K562 (cell line): ENCODE results near the gene TFB2M. TPM values are rescaled to one million over a fixed set of nuclear protein-coding genes. Genes with fewer than 3 reads are reported as not detected.
A peak's percentile ranks its signal among the peaks of the same experiment; 100 is the strongest.

ENCODE experiments used
- CEBPB ChIP-seq: fragments of 450-650 bp; IDR thresholded peaks from 2 replicates; pipeline ENCODE4 v1.6.1; 2016; ENCODE audit warnings: missing genetic modification characterization, missing compliant biosample characterization
- DACH1 ChIP-seq: fragments of 450-650 bp; IDR thresholded peaks from 2 replicates; pipeline ENCODE4 v1.6.1; 2018; ENCODE audit not compliant: partially characterized antibody
- DMBX1 ChIP-seq: fragments of 250-450 bp; sonication (Bioruptor Pico); IDR thresholded peaks from 2 replicates; pipeline ENCODE4 v1.8.0; 2022; ENCODE audit warnings: inconsistent platforms, mild to moderate bottlenecking, moderate library complexity, borderline replicate concordance
- FOXA1 ChIP-seq: fragments of 450-650 bp; IDR thresholded peaks from 2 replicates; pipeline ENCODE4 v1.6.1; 2016; ENCODE audit warnings: mild to moderate bottlenecking, borderline replicate concordance
- FOXK1 ChIP-seq: sonication (generic); formaldehyde crosslinking; IDR thresholded peaks from 2 replicates; pipeline ENCODE4 v1.8.0; 2022; ENCODE audit warnings: missing genetic modification reagents, mild to moderate bottlenecking, borderline replicate concordance
- FOXP4 ChIP-seq: sonication (generic); formaldehyde crosslinking; IDR thresholded peaks from 2 replicates; pipeline ENCODE4 v1.8.0; 2022; ENCODE audit warnings: mild to moderate bottlenecking, missing genetic modification reagents, borderline replicate concordance
- GTF2A2 ChIP-seq: IDR thresholded peaks from 2 replicates; pipeline ENCODE4 v1.6.1; 2016; ENCODE audit warnings: mild to moderate bottlenecking, missing genetic modification characterization, missing compliant biosample characterization
- HNRNPLL ChIP-seq: fragments of 200-400 bp; formaldehyde crosslinking; IDR thresholded peaks from 2 replicates; pipeline ENCODE4 v1.6.1; 2017; ENCODE audit warnings: low read length, low read depth, mild to moderate bottlenecking; ENCODE audit not compliant: poor library complexity, severe bottlenecking
- IFI16 ChIP-seq: fragments of 250-450 bp; sonication (Bioruptor Pico); IDR thresholded peaks from 2 replicates; pipeline ENCODE4 v2.1.2; 2022; ENCODE audit warnings: mild to moderate bottlenecking, inconsistent platforms
- MAX ChIP-seq: sonication (generic); formaldehyde crosslinking; IDR thresholded peaks from 2 replicates; pipeline ENCODE4 v1.9.0; 2022; ENCODE audit warnings: mild to moderate bottlenecking, missing genetic modification reagents
- MIER1 ChIP-seq: fragments of 450-650 bp; IDR thresholded peaks from 2 replicates; pipeline ENCODE4 v1.6.1; 2016; ENCODE audit warnings: antibody characterized with exemption, mild to moderate bottlenecking, low read depth
- NFYB ChIP-seq: IDR thresholded peaks from 2 replicates; pipeline ENCODE4 v1.6.1; 2011; ENCODE audit warnings: mild to moderate bottlenecking, moderate library complexity; ENCODE audit not compliant: insufficient read length; ENCODE audit errors: extremely low read depth
- NR2F6 ChIP-seq: fragments of 450-650 bp; formaldehyde crosslinking; IDR thresholded peaks from 2 replicates; pipeline ENCODE4 v1.4.0; 2020; ENCODE audit warnings: mild to moderate bottlenecking
- SMARCA4 ChIP-seq: fragments of 450-650 bp; IDR thresholded peaks from 2 replicates; pipeline ENCODE4 v1.6.1; 2016
- SP2 ChIP-seq: IDR thresholded peaks from 2 replicates; pipeline ENCODE4 v1.6.1; 2011; ENCODE audit warnings: mild to moderate bottlenecking, low read depth, low read length, moderate library complexity; ENCODE audit not compliant: poor library complexity, severe bottlenecking; ENCODE audit errors: extremely low read depth
- ZBTB9 ChIP-seq: fragments of 450-650 bp; formaldehyde crosslinking; IDR thresholded peaks from 2 replicates; pipeline ENCODE4 v1.4.0; 2020; ENCODE audit warnings: mild to moderate bottlenecking, moderate library complexity
- ZFX ChIP-seq: sonication (generic); formaldehyde crosslinking; IDR thresholded peaks from 2 replicates; pipeline ENCODE4 v1.8.0; 2022; ENCODE audit warnings: mild to moderate bottlenecking, missing genetic modification reagents, moderate library complexity
- ZNF707 ChIP-seq: fragments of 250-450 bp; sonication (Bioruptor Pico); conservative IDR thresholded peaks from 2 replicates; pipeline ENCODE4 v1.8.0; 2022; ENCODE audit warnings: inconsistent platforms, mild to moderate bottlenecking, moderate library complexity
- polyA plus RNA-seq, 8 experiments: library from polyadenylated mRNA; depleted of rRNA in 4 of 8; stranded (reverse) in 5 of 8; unstranded in 3 of 8; fragments of >200 nt; fragmentation: Nextera tagmentation in 2 of 8; fragmentation: Illumina TruSeq in 1 of 8; extraction: Ambion mirVana in 2 of 8; extraction: Trizol in 1 of 8; gene quantifications; 2 replicates each; pipeline versions ENCODE4 v1.2.1 to v1.2.3, GENCODE V29; 2011 to 2014; ENCODE audit warnings: inconsistent platforms in 1 of 8, missing spikeins in 1 of 8
- total RNA-seq, 7 experiments: library from RNA; depleted of rRNA in 6 of 7; stranded (reverse); fragments of >200 nt in 6 of 7; fragmentation: Illumina TruSeq in 2 of 7; extraction: Trizol in 2 of 7; gene quantifications; 2 replicates each; pipeline versions ENCODE4 v1.2.1 to v1.2.3, GENCODE V29; 2011 to 2021; ENCODE audit warnings: low replicate concordance in 1 of 7
- TF ChIP-seq, protein P1 (sequence below), 2 experiments: fragments of 200-800 bp in 1 of 2; sonication (Bioruptor generic) in 1 of 2; sonication (generic) in 1 of 2; formaldehyde crosslinking in 1 of 2; IDR thresholded peaks in 1 of 2; conservative IDR thresholded peaks in 1 of 2; 2 replicates each; pipeline versions ENCODE4 v1.5.0 to v1.6.1; 2016 to 2020; ENCODE audit warnings: missing compliant biosample characterization in 1 of 2, missing genetic modification characterization in 1 of 2, missing genetic modification reagents in 1 of 2
- TF ChIP-seq, protein P2 (sequence below): sonication (generic); formaldehyde crosslinking; IDR thresholded peaks from 2 replicates; pipeline ENCODE4 v1.8.1; 2022; ENCODE audit warnings: missing genetic modification reagents

Gene TFB2M
- total and polyA plus RNA-seq, 9 of the 15 experiments (the other 6 are each of a cell fraction or from before 2014, with no cell fraction given), result 55.1 to 162 (median 70.6) TPM

- TF ChIP-seq, protein P1, sequence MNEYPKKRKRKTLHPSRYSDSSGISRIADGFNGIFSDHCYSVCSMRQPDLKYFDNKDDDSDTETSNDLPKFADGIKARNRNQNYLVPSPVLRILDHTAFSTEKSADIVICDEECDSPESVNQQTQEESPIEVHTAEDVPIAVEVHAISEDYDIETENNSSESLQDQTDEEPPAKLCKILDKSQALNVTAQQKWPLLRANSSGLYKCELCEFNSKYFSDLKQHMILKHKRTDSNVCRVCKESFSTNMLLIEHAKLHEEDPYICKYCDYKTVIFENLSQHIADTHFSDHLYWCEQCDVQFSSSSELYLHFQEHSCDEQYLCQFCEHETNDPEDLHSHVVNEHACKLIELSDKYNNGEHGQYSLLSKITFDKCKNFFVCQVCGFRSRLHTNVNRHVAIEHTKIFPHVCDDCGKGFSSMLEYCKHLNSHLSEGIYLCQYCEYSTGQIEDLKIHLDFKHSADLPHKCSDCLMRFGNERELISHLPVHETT (CRISPR knock-in tag; conservative IDR thresholded peaks at IDR 0.05 in 1 of 2, IDR thresholded peaks at IDR 0.05 in 1 of 2), result no peak
- no peak for TF ChIP-seq NFYB
- TF ChIP-seq ZNF707 (CRISPR knock-in tag), result 0 out of 2 replicates have a peak, but pooled peaks have one; percentile 43
- TF ChIP-seq HNRNPLL, result no peak
- no peak for TF ChIP-seq MAX (CRISPR knock-in tag)
- no peak for TF ChIP-seq SP2
- no peak for TF ChIP-seq DACH1
- 0 out of 2 replicates have a peak, but pooled peaks have one; percentile 47 for TF ChIP-seq NR2F6 (CRISPR knock-in tag)
- 0 out of 2 replicates have a peak, but pooled peaks have one; percentile 53 for TF ChIP-seq ZFX
- TF ChIP-seq IFI16 (CRISPR knock-in tag), result no peak
- TF ChIP-seq FOXK1 (CRISPR knock-in tag), result 0 out of 2 replicates have a peak, but pooled peaks have one; percentile 47
- TF ChIP-seq DMBX1 (CRISPR knock-in tag), result peak; percentile 42; the same call in 1 of the 2 replicates
- TF ChIP-seq ZBTB9, result no peak
- TF ChIP-seq, protein P2, sequence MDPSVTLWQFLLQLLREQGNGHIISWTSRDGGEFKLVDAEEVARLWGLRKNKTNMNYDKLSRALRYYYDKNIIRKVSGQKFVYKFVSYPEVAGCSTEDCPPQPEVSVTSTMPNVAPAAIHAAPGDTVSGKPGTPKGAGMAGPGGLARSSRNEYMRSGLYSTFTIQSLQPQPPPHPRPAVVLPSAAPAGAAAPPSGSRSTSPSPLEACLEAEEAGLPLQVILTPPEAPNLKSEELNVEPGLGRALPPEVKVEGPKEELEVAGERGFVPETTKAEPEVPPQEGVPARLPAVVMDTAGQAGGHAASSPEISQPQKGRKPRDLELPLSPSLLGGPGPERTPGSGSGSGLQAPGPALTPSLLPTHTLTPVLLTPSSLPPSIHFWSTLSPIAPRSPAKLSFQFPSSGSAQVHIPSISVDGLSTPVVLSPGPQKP, result no peak
- peak; percentile 81 for TF ChIP-seq CEBPB (tag)
- TF ChIP-seq FOXA1, result no peak
- TF ChIP-seq SMARCA4, result no peak
- no peak for TF ChIP-seq MIER1
- TF ChIP-seq FOXP4 (CRISPR knock-in tag), result peak; percentile 74; the same call in 1 of the 2 replicates
- TF ChIP-seq GTF2A2 (tag), result no peak
These were observed 322 bp downstream of the TFB2M start (continued) for GRCh38 chr1:246565751-246566127.
